HG03045 (cell line): ENCODE results near the gene HS6ST3.

Experiments
- ATAC-seq: cut with Tn5 transposase; IDR thresholded peaks from one replicate; pipeline ENCODE4 v1.9.1; 2021; ENCODE audit warnings: mild to moderate bottlenecking, moderate library complexity; ENCODE audit not compliant: unreplicated experiment

HS6ST3 gene

DNA sequence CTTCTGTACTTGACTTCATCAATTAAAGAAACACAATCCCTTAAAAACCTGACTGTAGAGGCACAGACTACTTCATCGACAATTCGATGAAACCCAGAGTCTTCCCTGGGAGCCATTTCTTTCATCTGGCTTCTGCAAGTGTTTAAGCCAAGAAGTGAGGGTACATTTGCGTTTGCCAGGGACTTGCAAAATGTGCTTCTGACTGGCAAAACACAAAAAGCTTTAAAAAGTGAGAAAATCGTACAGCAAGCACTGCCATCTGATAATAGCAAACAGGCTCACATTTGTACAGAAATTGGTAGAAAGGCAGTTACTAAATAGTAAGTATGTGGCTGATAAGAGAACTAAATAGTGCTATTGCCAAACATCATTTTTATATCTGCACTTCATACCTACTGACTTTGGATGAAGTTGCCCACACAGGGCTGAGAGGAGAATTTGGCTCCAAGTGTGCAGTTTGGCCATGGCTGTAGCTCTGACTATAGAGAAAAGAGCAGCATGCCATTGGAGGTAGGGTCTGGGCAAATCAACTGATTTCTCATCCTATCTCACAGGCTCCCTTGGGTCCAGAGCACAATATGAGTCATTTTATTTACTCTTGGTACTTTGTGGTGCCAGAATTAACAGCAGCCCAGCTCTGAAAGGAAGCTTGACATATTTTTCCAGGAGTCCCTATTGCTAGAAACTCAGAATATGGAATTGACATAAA, 546.2 kb downstream of the HS6ST3 start:
- no peak for ATAC-seq

DNA sequence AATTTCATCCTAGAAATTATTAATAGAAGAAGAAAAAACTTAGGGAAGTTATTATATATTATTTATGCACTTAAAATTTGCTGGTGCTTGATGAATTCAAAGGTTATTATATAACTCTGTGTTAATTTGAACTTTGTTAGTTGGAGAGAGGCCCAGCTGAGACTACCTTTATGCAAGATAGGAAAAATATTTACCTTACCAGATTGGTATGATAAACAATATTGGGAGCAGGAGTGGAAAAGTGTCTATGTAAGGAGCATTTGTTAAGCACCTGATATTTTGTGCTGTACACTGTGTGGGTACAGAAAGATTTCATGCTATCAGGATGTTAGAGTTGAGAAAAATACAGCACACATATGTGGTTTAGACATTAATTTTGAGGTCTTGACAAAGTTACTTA, 547.1 kb downstream of the HS6ST3 start:
- ATAC-seq = no peak

DNA sequence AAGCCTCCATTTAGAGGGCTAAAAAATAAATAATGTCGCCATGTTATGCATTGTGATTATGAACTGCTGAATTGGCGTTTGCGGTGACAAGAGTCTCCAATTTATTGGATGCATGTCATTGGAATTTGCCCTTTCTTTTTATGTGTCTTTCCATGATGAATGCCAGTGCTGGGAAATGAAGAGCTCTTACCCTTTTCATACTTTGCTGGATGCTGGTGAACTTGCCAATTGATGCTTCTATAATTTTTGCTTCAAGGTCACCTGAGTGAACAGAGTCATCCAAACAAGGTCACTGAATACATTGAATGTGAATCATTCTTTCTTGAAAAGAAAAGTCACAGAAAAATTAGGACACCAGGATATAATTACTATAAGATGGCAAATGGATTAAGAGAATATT, 556.2 kb downstream of the HS6ST3 start:
- ATAC-seq = no peak

DNA sequence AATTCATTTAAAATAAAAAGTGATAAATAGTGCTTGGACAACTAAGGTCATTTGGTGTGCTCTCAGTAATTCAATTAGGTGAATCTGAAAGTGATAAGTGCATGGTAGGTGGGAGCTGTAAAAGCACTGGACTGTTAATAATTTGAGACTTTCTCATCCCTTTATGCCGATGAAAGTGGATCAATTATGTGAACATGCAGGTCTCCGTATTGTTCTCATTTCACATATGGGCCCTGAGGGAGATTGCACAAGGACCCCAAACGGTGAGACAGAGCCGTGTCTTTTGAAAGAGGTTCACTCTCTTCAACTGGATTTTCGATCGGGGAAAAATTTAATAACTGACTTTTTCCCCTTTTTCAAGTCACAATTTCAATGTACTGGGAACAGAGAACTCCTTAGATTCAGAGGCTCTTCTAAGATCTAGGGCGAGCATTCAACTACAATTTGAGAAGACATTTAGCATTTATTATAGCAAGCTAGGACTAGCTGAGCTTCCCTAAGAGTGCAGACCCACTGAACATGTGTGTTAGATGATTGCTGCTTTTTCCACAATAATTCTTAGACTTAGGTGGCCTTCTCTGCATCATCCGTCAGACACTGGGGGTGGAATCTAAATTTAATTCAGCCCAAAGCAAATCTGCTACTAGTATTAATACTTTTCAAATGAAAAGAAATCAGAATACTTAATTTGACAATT, 556.8 kb downstream of the HS6ST3 start:
- no peak for ATAC-seq

DNA sequence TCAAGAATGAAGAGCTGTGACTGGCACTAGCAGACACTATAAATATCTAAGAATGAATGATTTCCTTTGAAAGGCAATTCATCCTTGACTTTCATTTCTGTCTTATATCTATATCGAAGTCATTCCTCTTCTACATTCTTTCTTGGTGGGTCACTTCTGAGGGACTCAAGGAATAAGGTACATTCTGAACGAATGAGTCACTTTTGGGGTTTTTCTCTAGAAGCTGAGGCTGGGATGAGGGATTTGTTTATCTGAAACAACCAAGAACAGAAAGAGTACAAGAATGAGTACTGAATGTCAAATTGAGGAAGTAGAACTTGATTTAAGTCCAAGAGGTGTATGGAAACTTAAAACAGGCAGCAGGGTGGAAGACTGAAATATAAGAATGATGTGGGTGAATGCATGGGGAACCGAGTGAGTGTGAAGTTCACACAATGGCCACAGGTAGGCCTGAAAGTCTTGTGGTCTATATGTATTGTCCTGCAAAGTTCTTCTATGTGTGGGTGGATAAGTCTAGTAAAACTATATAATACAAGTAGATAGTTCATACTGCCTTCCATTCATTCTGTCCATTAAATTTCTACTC, 560.5 kb downstream of the HS6ST3 start:
- peak; percentile 77 for ATAC-seq

DNA sequence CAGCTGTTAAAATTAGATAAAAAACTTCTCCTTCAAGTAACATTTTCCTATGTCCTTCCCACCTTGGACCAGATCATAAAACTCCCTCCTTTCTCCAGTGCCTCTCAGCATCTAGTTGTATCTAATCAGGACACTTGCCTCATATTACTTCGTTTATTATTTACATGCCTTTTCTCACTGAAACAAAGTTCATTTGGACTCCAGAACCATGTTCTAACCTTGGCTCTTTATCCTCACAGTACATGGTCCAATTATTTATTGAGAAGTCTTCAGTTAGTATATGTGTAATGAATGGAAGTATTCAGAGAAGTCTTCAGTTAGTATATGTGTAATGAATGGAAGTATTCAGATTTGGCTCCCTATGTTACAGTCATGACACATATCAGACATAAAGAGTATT, 561.7 kb downstream of the HS6ST3 start:
- no peak for ATAC-seq

DNA sequence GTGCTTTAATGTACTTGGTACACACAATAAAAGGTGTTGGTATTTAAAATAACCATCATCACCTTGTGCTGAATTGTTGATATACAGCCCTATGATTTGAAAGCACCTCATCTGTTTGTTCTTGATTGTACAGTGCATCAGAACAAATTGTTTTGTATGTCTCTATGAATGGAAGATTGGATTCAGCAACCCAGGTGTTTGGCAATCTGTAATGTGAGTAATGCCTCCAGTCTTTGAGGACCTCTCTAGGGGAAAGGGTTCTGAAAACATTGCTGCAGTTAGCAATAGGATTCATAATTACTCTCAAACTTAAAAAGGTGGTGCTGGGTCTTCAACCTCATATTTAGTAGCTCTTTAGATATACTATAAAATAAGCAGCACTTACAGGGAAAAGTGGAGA, 562.6 kb downstream of the HS6ST3 start:
- no peak for ATAC-seq

DNA sequence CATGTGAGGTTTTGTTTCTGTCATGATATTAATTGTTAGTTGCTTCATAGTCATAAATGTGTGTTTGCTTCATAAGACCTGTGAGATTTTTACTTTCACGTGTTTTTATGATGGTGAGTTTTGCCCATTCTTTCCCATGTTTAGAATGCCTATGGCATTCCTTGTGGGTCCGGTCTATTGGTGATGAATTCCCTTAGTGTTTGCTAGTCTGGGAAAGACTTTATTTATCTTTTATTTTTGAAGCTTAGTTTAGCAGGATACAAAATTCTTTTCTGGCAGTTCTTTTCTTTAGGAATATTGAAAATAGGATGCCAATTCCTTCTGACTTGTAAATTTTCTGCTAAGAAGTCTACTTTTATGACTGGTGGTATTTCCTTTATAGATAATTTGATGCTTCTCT, 571.7 kb downstream of the HS6ST3 start:
- ATAC-seq = no peak

DNA sequence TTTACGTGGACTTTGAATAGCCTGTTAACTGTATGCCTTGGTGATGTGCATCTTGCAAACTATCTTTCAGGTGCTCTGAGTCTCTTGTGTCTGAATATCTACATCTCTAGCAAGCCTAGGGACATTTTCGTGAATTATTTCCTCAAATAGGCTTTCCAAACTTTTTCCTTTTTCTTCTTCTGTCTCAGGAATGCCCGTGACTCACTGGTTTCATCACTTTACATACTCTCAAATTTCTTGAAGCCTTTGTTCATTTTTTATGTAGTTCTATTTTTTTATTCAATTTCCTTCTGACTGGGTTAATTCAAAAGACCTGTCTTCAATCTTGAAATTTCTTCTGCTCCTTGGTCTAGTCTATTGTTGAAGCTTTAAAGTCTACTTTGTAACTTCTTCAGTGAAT, 572.1 kb downstream of the HS6ST3 start:
- ATAC-seq = no peak

DNA sequence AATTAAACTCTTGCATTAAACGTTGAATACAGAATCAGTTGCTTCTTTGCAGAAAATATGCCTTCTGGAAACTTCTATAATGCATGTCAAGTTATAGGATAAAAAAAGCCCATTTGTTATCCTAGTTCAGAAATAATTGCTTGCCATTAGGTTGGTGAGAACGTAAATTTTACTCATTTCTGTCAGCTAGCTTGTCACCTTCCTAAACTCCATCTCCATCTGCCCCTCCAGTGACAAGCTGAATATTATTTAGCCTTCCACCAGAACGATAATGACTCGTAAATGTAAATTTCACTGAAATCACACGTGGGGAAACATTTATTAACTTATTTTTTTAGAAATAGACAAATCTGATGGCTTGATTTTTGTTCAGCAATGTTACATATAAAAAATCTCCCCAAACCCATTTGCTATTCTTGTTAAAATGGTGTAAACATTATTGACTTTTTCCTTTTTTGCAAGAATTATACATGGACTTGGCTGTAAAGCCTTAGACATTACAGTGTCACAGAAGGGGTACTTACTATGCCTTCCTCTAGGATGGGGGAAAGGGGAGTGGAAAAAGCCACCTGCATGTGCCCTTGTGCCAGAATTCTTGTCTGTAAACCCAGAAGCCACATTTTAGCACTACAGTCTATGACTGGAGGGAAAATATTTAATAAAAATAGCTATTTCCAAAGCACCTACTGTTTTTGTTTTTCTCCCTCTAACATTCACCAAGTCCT, 577.5 kb downstream of the HS6ST3 start:
- ATAC-seq = no peak

DNA sequence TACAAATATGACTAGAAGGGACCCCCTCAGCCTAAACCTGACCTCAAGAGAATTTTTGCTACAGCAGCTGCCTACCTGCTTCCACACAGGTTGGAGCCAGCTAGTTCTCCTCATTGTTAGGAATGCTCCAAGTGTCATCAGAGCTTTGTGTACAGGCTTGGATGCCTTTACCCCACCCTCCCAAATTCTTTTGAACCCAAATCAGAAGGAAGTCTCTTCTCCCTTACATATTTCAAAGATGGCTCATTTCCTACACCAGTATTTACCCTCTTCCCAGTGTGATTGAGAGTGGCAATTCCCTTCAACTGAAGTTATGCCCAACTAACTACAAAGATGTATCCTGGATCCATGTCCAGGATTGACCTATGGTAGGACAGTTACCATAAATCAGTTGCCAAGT, 581.2 kb downstream of the HS6ST3 start:
- no peak for ATAC-seq

DNA sequence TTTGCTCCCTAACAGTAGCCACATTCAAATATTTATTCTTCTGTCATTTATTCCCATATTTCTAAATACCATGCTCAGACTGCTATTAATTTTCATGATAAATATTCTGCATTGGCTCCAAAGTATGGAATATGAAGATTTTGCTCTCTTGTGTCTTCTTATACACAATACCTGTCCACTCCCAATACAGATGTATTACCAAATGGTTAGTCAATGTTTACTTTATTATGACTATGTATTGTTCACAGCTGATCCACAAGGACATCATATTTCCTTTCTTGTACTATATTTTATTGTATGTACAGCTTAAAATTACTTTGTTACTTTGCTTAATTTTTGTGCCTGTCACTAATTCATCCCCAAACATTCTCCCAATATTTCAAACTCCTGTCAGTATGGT, 582.1 kb downstream of the HS6ST3 start:
- ATAC-seq = no peak

DNA sequence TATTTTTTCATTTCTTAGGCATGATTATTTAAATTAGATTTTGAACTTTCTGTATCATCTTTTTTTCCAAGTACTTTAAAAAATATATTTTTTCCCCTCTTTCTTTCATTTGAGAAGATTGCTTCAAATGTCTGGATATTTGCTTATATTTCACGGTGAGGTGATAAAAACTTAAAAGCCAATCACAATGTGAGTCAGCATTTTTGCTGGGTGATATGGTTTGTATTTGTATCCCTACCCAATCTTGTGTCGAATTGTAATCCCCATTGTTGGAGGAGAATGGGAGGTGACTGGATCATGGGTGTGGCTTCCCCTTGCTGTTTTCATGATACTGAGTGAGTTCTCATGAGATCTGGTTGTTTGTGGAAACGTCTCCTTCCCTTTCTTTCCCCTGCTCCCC, 583.9 kb downstream of the HS6ST3 start:
- ATAC-seq = no peak

DNA sequence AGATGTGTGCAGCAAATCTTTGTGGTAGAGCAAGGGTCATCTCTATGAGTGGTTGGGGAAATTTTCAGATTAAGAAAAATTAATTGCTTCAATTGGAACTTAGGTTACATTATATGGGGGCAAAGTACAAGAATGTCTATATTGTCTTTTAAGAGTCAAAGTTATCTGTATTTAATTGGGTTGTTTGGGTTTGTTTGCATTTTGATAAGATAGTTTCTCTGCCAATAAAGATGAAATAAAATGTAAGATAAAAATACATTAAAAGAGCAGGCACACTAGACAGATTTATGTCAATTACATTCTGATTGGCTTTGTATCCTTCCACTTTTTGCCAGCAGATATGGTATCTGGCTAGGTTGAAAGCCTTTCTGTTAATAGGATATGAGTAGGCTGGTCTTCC, 587.1 kb downstream of the HS6ST3 start:
- no peak for ATAC-seq

DNA sequence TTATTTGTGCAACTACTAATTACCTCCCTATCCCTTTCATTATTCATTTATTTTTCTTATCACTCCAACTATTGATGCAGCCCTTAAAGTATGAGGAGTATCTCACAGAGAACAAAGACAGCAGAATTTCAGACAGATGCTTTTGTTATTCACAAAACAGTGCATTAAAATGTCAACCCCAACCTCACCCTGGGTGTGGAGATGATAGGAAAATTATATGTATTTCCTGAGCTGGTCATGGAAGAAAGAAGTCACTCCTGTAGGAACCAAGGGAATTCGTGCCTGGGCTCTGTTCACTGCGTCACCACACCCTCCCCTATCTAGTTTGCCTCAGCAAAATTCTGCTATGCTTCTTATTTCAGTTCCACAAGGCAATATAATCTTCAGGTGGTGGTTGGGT, 588.9 kb downstream of the HS6ST3 start:
- no peak for ATAC-seq

DNA sequence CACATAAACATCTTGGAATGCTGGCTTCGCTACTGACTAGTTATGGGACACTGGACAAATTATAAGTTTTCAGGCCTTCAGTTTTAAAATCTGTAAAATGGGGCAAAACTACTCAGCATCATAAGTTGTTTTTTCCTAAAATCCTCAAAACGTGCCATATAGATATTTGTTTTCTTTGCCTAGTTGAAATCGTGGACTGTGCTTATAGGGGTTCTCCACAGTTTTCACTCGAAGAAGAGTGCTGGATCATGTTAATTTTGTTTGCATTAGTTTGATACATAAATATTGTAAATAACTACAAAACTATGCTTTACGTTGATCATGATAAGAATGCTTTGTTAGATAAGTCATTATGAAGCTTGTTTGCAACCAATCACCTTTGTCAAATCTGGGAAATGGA, 591.0 kb downstream of the HS6ST3 start:
- ATAC-seq = no peak

DNA sequence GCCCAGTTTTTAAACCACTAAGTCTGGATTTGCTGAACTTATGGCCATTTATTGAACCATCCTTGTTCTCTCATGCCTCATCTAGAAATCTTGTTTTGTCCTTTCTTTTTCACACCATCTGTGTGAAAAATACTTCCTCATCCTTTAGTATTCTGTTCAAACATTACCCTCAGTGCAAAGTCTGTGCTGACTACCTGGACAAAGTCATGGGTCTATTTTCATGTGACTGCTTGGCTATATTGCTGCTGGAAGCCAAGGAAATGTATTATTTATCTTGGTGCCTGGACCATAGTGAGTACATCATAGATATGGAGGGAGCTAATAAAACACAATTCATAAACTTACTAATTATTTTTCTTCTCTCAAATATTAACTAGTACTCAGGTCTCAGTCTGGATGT, 591.9 kb downstream of the HS6ST3 start:
- no peak for ATAC-seq

DNA sequence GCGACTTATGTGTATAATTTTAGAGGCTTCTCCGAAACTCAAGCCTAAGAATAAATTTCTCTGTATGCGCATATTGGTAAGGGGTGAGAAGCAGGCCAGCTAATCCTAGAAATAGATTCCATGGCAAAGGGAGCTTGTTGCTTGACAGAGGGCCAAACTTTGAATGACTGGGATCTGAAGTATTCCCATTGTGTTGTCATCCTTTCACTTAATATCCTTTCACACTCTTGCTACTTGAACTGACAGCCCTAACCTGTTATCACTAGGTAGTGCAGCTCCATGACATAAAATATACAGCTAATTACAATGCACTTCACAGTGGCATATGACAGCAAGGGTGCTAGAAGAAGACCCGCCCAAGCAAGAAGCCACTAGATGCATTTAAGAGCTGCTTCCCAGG, 594.6 kb downstream of the HS6ST3 start:
- no peak for ATAC-seq

DNA sequence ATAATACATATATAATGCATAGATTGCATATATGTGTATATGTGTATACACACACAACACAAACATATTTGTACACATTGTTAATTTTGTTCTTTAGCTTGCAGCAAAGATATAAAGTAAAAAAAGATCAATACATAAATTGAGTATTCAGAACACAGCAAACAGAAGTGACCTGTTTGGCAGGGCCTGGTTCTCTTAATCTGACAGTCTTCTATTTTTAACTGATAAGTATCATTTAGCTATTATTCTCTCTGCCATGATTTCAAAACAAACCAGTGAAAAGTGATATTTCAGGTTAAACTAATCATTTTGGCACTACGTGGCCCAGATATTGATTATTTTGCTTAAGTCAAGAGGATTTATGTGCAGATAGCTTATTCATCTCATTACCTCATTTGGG, 595.0 kb downstream of the HS6ST3 start:
- ATAC-seq = no peak

DNA sequence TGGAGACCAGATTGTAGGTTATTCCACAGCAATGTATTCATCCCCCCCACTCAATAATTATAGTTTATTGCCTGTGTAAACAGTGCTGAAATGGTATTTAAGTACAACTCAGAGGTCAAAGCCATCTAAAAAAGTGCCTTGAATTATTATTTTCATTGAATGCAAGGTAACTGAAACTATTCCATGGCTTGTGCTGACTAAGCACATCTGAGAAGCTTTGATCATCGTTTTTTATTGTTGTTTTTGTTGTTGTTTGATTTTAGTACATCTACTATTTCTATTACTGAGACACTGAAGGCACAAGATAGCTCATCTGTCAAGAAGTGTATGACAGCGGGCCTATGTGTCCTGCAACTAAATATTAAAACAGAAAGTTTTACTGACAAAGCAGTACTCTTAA, 596.4 kb downstream of the HS6ST3 start:
- ATAC-seq = no peak

DNA sequence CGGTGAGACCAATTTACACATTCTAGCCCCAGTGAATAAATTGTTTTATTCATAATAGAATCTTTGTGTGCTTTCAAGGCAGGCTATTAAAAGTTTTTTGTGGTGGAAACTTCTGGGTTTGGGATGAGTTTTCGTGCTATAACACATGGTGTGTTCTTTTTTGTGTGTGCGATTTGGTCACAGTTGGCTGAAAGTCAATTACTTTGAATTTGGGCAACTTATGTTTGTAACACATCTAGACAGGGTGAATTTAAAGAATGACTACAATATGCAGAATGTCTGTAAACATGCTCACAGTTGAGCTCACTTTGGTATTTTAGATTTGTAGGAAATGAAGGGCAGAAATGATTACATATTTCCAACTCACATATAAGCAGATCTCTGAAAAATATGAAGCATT, 597.3 kb downstream of the HS6ST3 start:
- ATAC-seq = no peak

DNA sequence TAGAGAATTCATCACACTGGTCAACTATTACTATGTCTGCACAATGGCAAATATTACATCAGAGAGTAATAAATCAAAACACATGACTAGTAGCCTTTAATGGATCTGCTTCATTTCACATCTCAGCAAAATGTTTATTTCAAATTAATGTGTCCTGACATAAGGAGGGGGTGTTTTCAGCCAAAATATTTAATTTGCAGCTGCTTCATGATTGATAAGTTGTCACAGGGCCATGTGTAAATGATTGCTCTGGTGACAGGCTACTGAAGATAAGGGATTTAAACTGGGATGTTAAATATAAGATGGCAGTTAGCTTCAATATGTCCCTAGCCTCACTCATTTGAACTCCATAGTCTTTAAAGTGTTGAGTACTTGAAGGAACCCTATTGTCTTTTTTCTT, 601.1 kb downstream of the HS6ST3 start:
- ATAC-seq = no peak
